HG03521 (cell line): ENCODE measurements around the gene ARFGEF3.

Experiments
- ATAC-seq: cut with Tn5 transposase; IDR thresholded peaks from one replicate; pipeline ENCODE4 v1.9.1; 2021; ENCODE audit warnings: mild to moderate bottlenecking, moderate library complexity; ENCODE audit not compliant: unreplicated experiment

The ARFGEF3 gene

GRCh38 chr6:138387577-138388368, 226.0 kb downstream of the ARFGEF3 start:
- no peak for ATAC-seq

- ATAC-seq, result no peak
Observed at GRCh38 chr6:138389551-138389950, 227.8 kb downstream of the ARFGEF3 start.
